Measurements from ENCODE around the gene HTT. TPM values are rescaled to one million over a fixed set of nuclear protein-coding genes. Genes with fewer than 3 reads are reported as not detected.

Gene HTT
- total RNA-seq, 1 donor from 2014 or later: 48.0 TPM

GRCh38 chr4:3291969-3292570, 217.6 kb downstream of the HTT start:
- H3K4me3 Mint-ChIP-seq: peak overlapping the region; percentile 95
- TF ChIP-seq CTCF (conservative IDR thresholded peaks at IDR 0.05): no peak
- DNase-seq (ENCODE audit: extremely low spot score, unreplicated experiment): peak; percentile 74
- H3K27me3 Mint-ChIP-seq: peaks cover 6% of the 10 kb centered on the region
- H3K4me1 Mint-ChIP-seq (ENCODE audit: unreplicated experiment): peaks cover 26% of the 10 kb centered on the region
- no peaks in the 10 kb centered on the region for H3K9me3 Mint-ChIP-seq
- H3K36me3 Mint-ChIP-seq: peaks cover 16% of the 10 kb centered on the region
- H3K27ac Mint-ChIP-seq: peak overlapping the region; percentile 88

- peak; percentile 96 for DNase-seq (ENCODE audit: extremely low spot score, unreplicated experiment)
- peaks cover 33% of the 10 kb centered on the region for H3K4me1 Mint-ChIP-seq (ENCODE audit: unreplicated experiment)
- TF ChIP-seq CTCF (conservative IDR thresholded peaks at IDR 0.05): no peak
- peaks cover 23% of the 10 kb centered on the region for H3K36me3 Mint-ChIP-seq
- H3K27ac Mint-ChIP-seq: peak within 1 kb of the TSS; percentile 88
- H3K4me3 Mint-ChIP-seq: peak within 1 kb of the TSS; percentile 95
- peaks cover 4% of the 10 kb centered on the region for H3K9me3 Mint-ChIP-seq
- H3K27me3 Mint-ChIP-seq: peaks cover 6% of the 10 kb centered on the region
Observed at GRCh38 chr4:3292571-3293400, 218.3 kb downstream of the HTT start, which contains the start of gene RGS12. RGS12 (plus strand) TSS chr4:3293021; CDS start chr4:3316171, 23,150 bp downstream.

Other genes with a start within 250 kb of the HTT start
- 197 and 235 TPM in 2 replicates for gene ADD1, start 230.8 kb upstream of the HTT start, total RNA-seq (ENCODE audit: low replicate concordance)
- 32.4 and 33.8 TPM in 2 replicates for gene NOP14, start 111.3 kb upstream of the HTT start, total RNA-seq (ENCODE audit: low replicate concordance)
- gene GRK4, start 111.1 kb upstream of the HTT start, total RNA-seq (ENCODE audit: low replicate concordance): 8.9 and 9.3 TPM in 2 replicates
- gene HTT-AS, start 143 bp upstream of the HTT start, total RNA-seq (ENCODE audit: low replicate concordance): not detected in 2 replicates
- gene MSANTD1, start 174.5 kb downstream of the HTT start, total RNA-seq (ENCODE audit: low replicate concordance): 1.4 TPM in 2 replicates
- gene RGS12, start 218.3 kb downstream of the HTT start, total RNA-seq (ENCODE audit: low replicate concordance): 35.7 and 67.5 TPM in 2 replicates

Measured in type B pancreatic cell (in vitro differentiated cells).